Measurements from ENCODE around the gene CARMIL1. TPM values are rescaled to one million over a fixed set of nuclear protein-coding genes. Genes with fewer than 3 reads are reported as not detected.

Gene CARMIL1
- total and polyA plus RNA-seq, 10 of the 15 experiments (the other 5 are each of a cell fraction or from before 2014, with no cell fraction given): 6.4 to 18.1 (median 10.3) TPM

- TF ChIP-seq, protein P1, sequence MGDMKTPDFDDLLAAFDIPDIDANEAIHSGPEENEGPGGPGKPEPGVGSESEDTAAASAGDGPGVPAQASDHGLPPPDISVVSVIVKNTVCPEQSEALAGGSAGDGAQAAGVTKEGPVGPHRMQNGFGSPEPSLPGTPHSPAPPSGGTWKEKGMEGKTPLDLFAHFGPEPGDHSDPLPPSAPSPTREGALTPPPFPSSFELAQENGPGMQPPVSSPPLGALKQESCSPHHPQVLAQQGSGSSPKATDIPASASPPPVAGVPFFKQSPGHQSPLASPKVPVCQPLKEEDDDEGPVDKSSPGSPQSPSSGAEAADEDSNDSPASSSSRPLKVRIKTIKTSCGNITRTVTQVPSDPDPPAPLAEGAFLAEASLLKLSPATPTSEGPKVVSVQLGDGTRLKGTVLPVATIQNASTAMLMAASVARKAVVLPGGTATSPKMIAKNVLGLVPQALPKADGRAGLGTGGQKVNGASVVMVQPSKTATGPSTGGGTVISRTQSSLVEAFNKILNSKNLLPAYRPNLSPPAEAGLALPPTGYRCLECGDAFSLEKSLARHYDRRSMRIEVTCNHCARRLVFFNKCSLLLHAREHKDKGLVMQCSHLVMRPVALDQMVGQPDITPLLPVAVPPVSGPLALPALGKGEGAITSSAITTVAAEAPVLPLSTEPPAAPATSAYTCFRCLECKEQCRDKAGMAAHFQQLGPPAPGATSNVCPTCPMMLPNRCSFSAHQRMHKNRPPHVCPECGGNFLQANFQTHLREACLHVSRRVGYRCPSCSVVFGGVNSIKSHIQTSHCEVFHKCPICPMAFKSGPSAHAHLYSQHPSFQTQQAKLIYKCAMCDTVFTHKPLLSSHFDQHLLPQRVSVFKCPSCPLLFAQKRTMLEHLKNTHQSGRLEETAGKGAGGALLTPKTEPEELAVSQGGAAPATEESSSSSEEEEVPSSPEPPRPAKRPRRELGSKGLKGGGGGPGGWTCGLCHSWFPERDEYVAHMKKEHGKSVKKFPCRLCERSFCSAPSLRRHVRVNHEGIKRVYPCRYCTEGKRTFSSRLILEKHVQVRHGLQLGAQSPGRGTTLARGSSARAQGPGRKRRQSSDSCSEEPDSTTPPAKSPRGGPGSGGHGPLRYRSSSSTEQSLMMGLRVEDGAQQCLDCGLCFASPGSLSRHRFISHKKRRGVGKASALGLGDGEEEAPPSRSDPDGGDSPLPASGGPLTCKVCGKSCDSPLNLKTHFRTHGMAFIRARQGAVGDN (IDR thresholded peaks at IDR 0.05): 0 out of 2 replicates have a peak, but pooled peaks have one; percentile 46
- TF ChIP-seq SUPT20H (IDR thresholded peaks at IDR 0.05; ENCODE audit: borderline replicate concordance, control insufficient read depth, low read depth, low read length) (no peak), RB1 (IDR thresholded peaks at IDR 0.05; ENCODE audit: borderline replicate concordance) (no peak)
Measured at GRCh38 chr6:25387483-25387882, 108.3 kb downstream of the CARMIL1 start (continued).

GRCh38 chr6:25387911-25388310, 108.7 kb downstream of the CARMIL1 start:
- ChIA-PET CTCF (interaction anchor here (1.0 to 2.1 kb wide), 11 partner anchors 8 to 226 kb away, joined by 3 to 10 read pairs (median 6); partner anchors contain the start of gene CARMIL1), SMC1A (ENCODE audit: uncharacterized antibody, unreplicated experiment) (interaction anchor here (0.7 to 11.3 kb wide), 13 partner anchors 10 to 249 kb away, joined by 3 to 124 read pairs (median 4); partner anchors contain the start of gene CARMIL1), RAD21 (ENCODE audit: unreplicated experiment) (interaction anchor here (0.6 to 3.1 kb wide), 8 partner anchors 10 to 109 kb away, joined by 3 to 33 read pairs (median 4); partner anchors contain the start of gene CARMIL1), POLR2A (interaction anchor here (1.4 to 4.7 kb wide), 4 partner anchors 11 to 21 kb away, joined by 3 to 28 read pairs (median 6); no protein-coding TSS in a partner anchor)
- FAIRE-seq: no peak
- ATAC-seq: peak; percentile 43
- H4K20me1 ChIP-seq (ENCODE audit: control insufficient read depth, insufficient read depth): no peaks in the 10 kb centered on the region
- H3K36me3 ChIP-seq (ENCODE audit: control insufficient read depth in 2 of 2, insufficient read depth in 2 of 2, low read length in 1 of 2): no peaks in the 10 kb centered on the region
- BruUV-seq (replicated peaks): no TSS peak
- H3K27ac ChIP-seq (ENCODE audit: control insufficient read depth, insufficient read depth): peak overlapping the region; percentile 45; the same call in 1 of the 2 replicates
- in situ Hi-C loops (cut with MboI): no loop called here
- intact Hi-C loops (cut with micrococcal nuclease; ENCODE audit: unreplicated experiment): loop anchor here (2.0 kb wide), 1 partner anchor 15 kb away; no protein-coding TSS in a partner anchor
- H2AFZ ChIP-seq (ENCODE audit: control insufficient read depth, low read depth, low read length): peak overlapping the region; percentile 4; the same call in 1 of the 2 replicates
- H3K4me3 ChIP-seq: no peak overlapping the region; the same call in 1 of the 2 replicates
- H3K4me2 ChIP-seq (ENCODE audit: control insufficient read depth, insufficient read depth): peak overlapping the region; percentile 54
- no peak for DNase-seq (ENCODE audit: low read depth, low spot score)
- WGBS (ENCODE audit: insufficient coverage, insufficient replicate concordance, low lambda C conversion rate, missing lambda C conversion rate): 0% methylated on average over 2 of the region's 2 CpGs
- H3K27me3 ChIP-seq (replicated peaks in 1 of 2; ENCODE audit: control insufficient read depth in 2 of 2, insufficient read depth in 2 of 2, low read length in 1 of 2): no peaks in the 10 kb centered on the region
- H3K9me3 ChIP-seq (replicated peaks; ENCODE audit: control insufficient read depth, insufficient read depth, low read length): no peaks in the 10 kb centered on the region; the same call in 2 of the 3 replicates
- no peak for TF ChIP-seq MEF2B (IDR thresholded peaks at IDR 0.05; ENCODE audit: partially characterized antibody, poor library complexity, severe bottlenecking)
- no peak for TF ChIP-seq ETV6 (conservative IDR thresholded peaks at IDR 0.05 in 1 of 2, IDR thresholded peaks at IDR 0.05 in 1 of 2; ENCODE audit: borderline replicate concordance in 1 of 2, low read depth in 1 of 2)
- TF ChIP-seq DPF2 (IDR thresholded peaks at IDR 0.05): no peak
- no peak for TF ChIP-seq PAX8 (IDR thresholded peaks at IDR 0.05)
- TF ChIP-seq FOXM1 (IDR thresholded peaks at IDR 0.05; ENCODE audit: low read depth, low read length): no peak
- TF ChIP-seq RCOR1 (conservative IDR thresholded peaks at IDR 0.05; ENCODE audit: low read depth, low read length): no peak
- TF ChIP-seq NR2F1 (conservative IDR thresholded peaks at IDR 0.05): no peak
- TF ChIP-seq MYB (IDR thresholded peaks at IDR 0.05; ENCODE audit: borderline replicate concordance, low read depth, low read length): no peak
- TF ChIP-seq SREBF1 (IDR thresholded peaks at IDR 0.05; ENCODE audit: low read length): no peak
- no peak for TF ChIP-seq EGR1 (IDR thresholded peaks at IDR 0.05; ENCODE audit: borderline replicate concordance in 1 of 2, low read depth in 2 of 2, low read length in 2 of 2)
- TF ChIP-seq ZSCAN29 (IDR thresholded peaks at IDR 0.05): no peak
- TF ChIP-seq TAF1 (IDR thresholded peaks at IDR 0.05; ENCODE audit: borderline replicate concordance, low read depth, low read length): no peak
- no peak for TF ChIP-seq CHD1 (IDR thresholded peaks at IDR 0.05; ENCODE audit: low read depth, low read length)
- no peak for TF ChIP-seq HDAC2 (IDR thresholded peaks at IDR 0.05)
- no peak for TF ChIP-seq ZNF207 (IDR thresholded peaks at IDR 0.05; ENCODE audit: borderline replicate concordance)
- no peak for TF ChIP-seq SP1 (IDR thresholded peaks at IDR 0.05; ENCODE audit: low read depth, low read length)
- TF ChIP-seq POU2F2 (IDR thresholded peaks at IDR 0.05; ENCODE audit: borderline replicate concordance, low read depth, low read length): no peak
- TF ChIP-seq ESRRA (IDR thresholded peaks at IDR 0.05; ENCODE audit: low read length): no peak
- H3K4me1 ChIP-seq (ENCODE audit: control insufficient read depth, insufficient read depth, low read length): peaks cover 11% of the 10 kb centered on the region
- H3K9ac ChIP-seq (ENCODE audit: control insufficient read depth, insufficient read depth, low read length): no peak overlapping the region
- no peaks in the 10 kb centered on the region for H3K79me2 ChIP-seq (ENCODE audit: control insufficient read depth, insufficient read depth, low read length)
